GM23338 (cell line): ENCODE measurements around the gene FXN. TPM values are rescaled to one million over a fixed set of nuclear protein-coding genes. Genes with fewer than 3 reads are reported as not detected.
A peak's percentile ranks its signal among the peaks of the same experiment; 100 is the strongest.

Experiments
- ATAC-seq: fragments of 200-7000 bp; cut with Tn5 transposase; 3 replicates; pipeline ENCODE4 v1.9.1; 2020
- DNase-seq: peaks from one replicate; pipeline ENCODE4 v3.0.0-alpha.2; 2015; ENCODE audit warnings: low spot score
- H2AFZ ChIP-seq: fragments of 200-600 bp; sonication (generic); 2 replicates; pipeline ENCODE4 v1.8.0; 2016; ENCODE audit warnings: antibody characterized with exemption, mild to moderate bottlenecking, moderate library complexity
- H3F3A ChIP-seq: fragments of 200-600 bp; sonication (generic); replicated peaks from 2 replicates; pipeline ENCODE4 v1.8.0; 2017; ENCODE audit warnings: antibody characterized with exemption, mixed run types, low read depth
- H3K27ac ChIP-seq: fragments of 200-600 bp; sonication (generic); 2 replicates; pipeline ENCODE4 v1.6.1; 2016; ENCODE audit warnings: low read depth
- H3K27me3 ChIP-seq: fragments of 200-600 bp; sonication (generic); 2 replicates; pipeline ENCODE4 v1.8.0; 2016; ENCODE audit warnings: mild to moderate bottlenecking, mixed run types, moderate library complexity; ENCODE audit not compliant: insufficient read depth
- H3K36me3 ChIP-seq: fragments of 200-600 bp; sonication (generic); 2 replicates; pipeline ENCODE4 v1.8.0; 2016; ENCODE audit warnings: mild to moderate bottlenecking; ENCODE audit not compliant: insufficient read depth
- H3K4me1 ChIP-seq: fragments of 200-600 bp; sonication (generic); 2 replicates; pipeline ENCODE4 v1.8.0; 2016; ENCODE audit warnings: mild to moderate bottlenecking, moderate library complexity; ENCODE audit not compliant: insufficient read depth
- H3K4me2 ChIP-seq: fragments of 200-600 bp; sonication (generic); 2 replicates; pipeline ENCODE4 v1.7.1; 2017; ENCODE audit warnings: mixed run types
- H3K4me3 ChIP-seq: fragments of 200-600 bp; sonication (generic); 2 replicates; pipeline ENCODE4 v1.6.1; 2016; ENCODE audit warnings: mixed run types
- H3K79me2 ChIP-seq: fragments of 200-600 bp; sonication (generic); replicated peaks from 2 replicates; pipeline ENCODE4 v1.8.0; 2017; ENCODE audit warnings: mild to moderate bottlenecking; ENCODE audit not compliant: insufficient read depth
- H3K9me2 ChIP-seq: fragments of 200-600 bp; sonication (generic); 2 replicates; pipeline ENCODE4 v1.8.0; 2017; ENCODE audit not compliant: insufficient read depth
- H4K20me1 ChIP-seq: fragments of 200-600 bp; sonication (generic); replicated peaks from 2 replicates; pipeline ENCODE4 v1.8.0; 2017; ENCODE audit warnings: mild to moderate bottlenecking; ENCODE audit not compliant: insufficient read depth
- H3K27ac Mint-ChIP-seq: 2 replicates; pipeline ENCODE4 v1.8.0; 2020; ENCODE audit warnings: inconsistent platforms, mild to moderate bottlenecking, moderate library complexity, mixed read lengths
- H3K27me3 Mint-ChIP-seq: 3 replicates; pipeline ENCODE4 v1.8.0; 2022; ENCODE audit warnings: low read depth, mild to moderate bottlenecking, moderate library complexity, mixed read lengths, inconsistent platforms; ENCODE audit not compliant: insufficient read depth, poor library complexity
- H3K36me3 Mint-ChIP-seq: 3 replicates; pipeline ENCODE4 v1.8.0; 2021; ENCODE audit warnings: low read depth, mild to moderate bottlenecking, inconsistent platforms, moderate library complexity, mixed read lengths
- H3K4me1 Mint-ChIP-seq: 3 replicates; pipeline ENCODE4 v1.8.0; 2020; ENCODE audit warnings: mild to moderate bottlenecking, inconsistent platforms, mixed read lengths
- H3K4me3 Mint-ChIP-seq: 3 replicates; pipeline ENCODE4 v1.8.0; 2021; ENCODE audit warnings: moderate library complexity, mild to moderate bottlenecking, inconsistent platforms, mixed read lengths
- H3K9me3 Mint-ChIP-seq: 3 replicates; pipeline ENCODE4 v1.8.0; 2020; ENCODE audit warnings: moderate library complexity, mild to moderate bottlenecking, inconsistent platforms, mixed read lengths
- CREB1 ChIP-seq: fragments of 250-450 bp; sonication (Bioruptor Pico); IDR thresholded peaks from 2 replicates; pipeline ENCODE4 v1.5.0; 2020; ENCODE audit warnings: low read depth, mild to moderate bottlenecking, moderate library complexity
- EZH2 ChIP-seq: fragments of 200-600 bp; sonication (generic); IDR thresholded peaks from one replicate; pipeline ENCODE4 v1.8.0; 2017; ENCODE audit warnings: antibody characterized with exemption, mild to moderate bottlenecking, low read depth; ENCODE audit not compliant: unreplicated experiment
- EZH2phosphoT487 ChIP-seq: fragments of 200-600 bp; sonication (generic); IDR thresholded peaks from one replicate; pipeline ENCODE4 v1.8.1; 2018; ENCODE audit warnings: antibody characterized with exemption; ENCODE audit not compliant: unreplicated experiment
- JUNB ChIP-seq: IDR thresholded peaks from one replicate; pipeline ENCODE4 v1.6.1; 2016; ENCODE audit warnings: antibody characterized with exemption; ENCODE audit not compliant: unreplicated experiment
- NANOG ChIP-seq: IDR thresholded peaks from 2 replicates; pipeline ENCODE4 v1.6.1; 2016; ENCODE audit warnings: antibody characterized with exemption, borderline replicate concordance
- POLR2AphosphoS5 ChIP-seq: IDR thresholded peaks from 2 replicates; pipeline ENCODE4 v1.6.1; 2016; ENCODE audit warnings: antibody characterized with exemption, low read depth
- STAT1 ChIP-seq: IDR thresholded peaks from one replicate; pipeline ENCODE4 v1.6.1; 2016; ENCODE audit warnings: antibody characterized with exemption; ENCODE audit not compliant: unreplicated experiment
- ZNF114 ChIP-seq: fragments of 250-450 bp; sonication (Bioruptor Pico); IDR thresholded peaks from 2 replicates; pipeline ENCODE4 v1.5.0; 2020; ENCODE audit warnings: mild to moderate bottlenecking, moderate library complexity
- ZNF331 ChIP-seq: fragments of 250-450 bp; sonication (Bioruptor Pico); IDR thresholded peaks from 2 replicates; pipeline ENCODE4 v1.5.0; 2020; ENCODE audit warnings: low read depth, mild to moderate bottlenecking, moderate library complexity
- polyA plus RNA-seq: library from polyadenylated mRNA; unstranded; fragments of >200 nt; fragmentation: Nextera tagmentation; extraction: Ambion mirVana; gene quantifications from 2 replicates; pipeline ENCODE4 v1.2.1, GENCODE V29; 2016
- total RNA-seq: library from RNA; depleted of rRNA; stranded (reverse); fragments of >200 nt; shearing (Covaris generic); gene quantifications from 2 replicates; pipeline ENCODE4 v1.2.3, GENCODE V29; 2014
- TF ChIP-seq, protein P1 (sequence below): fragments of 250-450 bp; sonication (Bioruptor Pico); IDR thresholded peaks from 2 replicates; pipeline ENCODE4 v1.5.0; 2020; ENCODE audit warnings: mild to moderate bottlenecking, moderate library complexity
- TF ChIP-seq, protein P2 (sequence below), 2 experiments: fragments of 200-600 bp in 1 of 2; sonication (generic) in 1 of 2; conservative IDR thresholded peaks; 2 replicates each; pipeline versions ENCODE4 v1.5.1 to v1.6.1; 2016 to 2017; ENCODE audit warnings: antibody characterized with exemption in 2 of 2, low read depth in 2 of 2, mild to moderate bottlenecking in 2 of 2, moderate library complexity in 1 of 2
- TF ChIP-seq, protein P3 (sequence below): IDR thresholded peaks from 2 replicates; pipeline ENCODE4 v1.6.1; 2016; ENCODE audit warnings: antibody characterized with exemption
- TF ChIP-seq, protein P4 (sequence below): IDR thresholded peaks from one replicate; pipeline ENCODE4 v1.6.1; 2018; ENCODE audit warnings: antibody characterized with exemption; ENCODE audit not compliant: unreplicated experiment

FXN gene
- total and polyA plus RNA-seq, 2 experiments from 2014 or later: 26.1 to 66.4 TPM

DNA sequence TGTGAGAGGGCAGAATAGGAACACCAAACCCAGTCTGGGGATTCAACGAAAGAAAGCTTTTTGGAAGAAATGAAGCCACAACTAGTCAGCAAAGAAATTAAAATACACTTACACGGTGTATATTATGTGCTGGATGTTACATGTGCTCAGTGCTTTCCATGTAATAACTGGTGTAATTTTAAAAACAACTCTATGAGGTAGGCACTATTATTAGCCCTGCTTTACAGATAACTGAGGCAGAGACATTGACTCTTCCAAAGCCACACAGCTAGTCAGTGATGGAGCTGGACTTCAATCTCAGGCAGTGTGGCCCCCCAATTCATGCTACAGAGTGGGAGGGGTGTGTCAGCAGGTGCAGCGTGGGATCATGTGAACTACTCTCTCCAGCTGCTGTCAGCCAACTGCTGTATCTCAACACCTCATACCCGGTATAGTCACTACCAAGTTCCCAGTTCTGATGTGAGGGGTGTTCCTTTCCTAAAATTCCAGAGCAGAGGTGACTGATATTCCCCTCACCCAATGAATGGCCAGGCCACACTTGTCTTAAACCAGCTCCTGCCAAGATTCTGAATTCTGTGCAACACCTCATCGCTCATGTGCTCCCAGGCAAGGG is 104.7 kb downstream of the FXN start:
- DNase-seq (no peak), ATAC-seq (no peak)
- Histone ChIP-seq H3K27me3 (no peaks in the 10 kb centered on the region), H2AFZ (no peak overlapping the region), H3K4me1 (peaks cover 12% of the 10 kb centered on the region), H3K4me2 (no peak overlapping the region), H4K20me1 (peaks cover 26% of the 10 kb centered on the region; the same call in 1 of the 2 replicates), H3K9me2 (no peaks in the 10 kb centered on the region), H3K4me3 (no peak overlapping the region), H3K79me2 (peaks cover 98% of the 10 kb centered on the region), H3F3A (no peaks in the 10 kb centered on the region), H3K36me3 (peaks cover 8% of the 10 kb centered on the region; the same call in 1 of the 2 replicates), H3K27ac (0 out of 2 replicates have a peak overlapping the region, but pooled peaks have one; percentile 65)
- H3K9me3 Mint-ChIP-seq: no peaks in the 10 kb centered on the region
- no peak overlapping the region for H3K4me3 Mint-ChIP-seq
- H3K4me1 Mint-ChIP-seq: peaks cover 15% of the 10 kb centered on the region
- no peak overlapping the region for H3K27ac Mint-ChIP-seq
- no peaks in the 10 kb centered on the region for H3K27me3 Mint-ChIP-seq
- TF ChIP-seq JUNB: no peak
- no peak for TF ChIP-seq POLR2AphosphoS5
- no peak for TF ChIP-seq STAT1
- TF ChIP-seq, protein P1, sequence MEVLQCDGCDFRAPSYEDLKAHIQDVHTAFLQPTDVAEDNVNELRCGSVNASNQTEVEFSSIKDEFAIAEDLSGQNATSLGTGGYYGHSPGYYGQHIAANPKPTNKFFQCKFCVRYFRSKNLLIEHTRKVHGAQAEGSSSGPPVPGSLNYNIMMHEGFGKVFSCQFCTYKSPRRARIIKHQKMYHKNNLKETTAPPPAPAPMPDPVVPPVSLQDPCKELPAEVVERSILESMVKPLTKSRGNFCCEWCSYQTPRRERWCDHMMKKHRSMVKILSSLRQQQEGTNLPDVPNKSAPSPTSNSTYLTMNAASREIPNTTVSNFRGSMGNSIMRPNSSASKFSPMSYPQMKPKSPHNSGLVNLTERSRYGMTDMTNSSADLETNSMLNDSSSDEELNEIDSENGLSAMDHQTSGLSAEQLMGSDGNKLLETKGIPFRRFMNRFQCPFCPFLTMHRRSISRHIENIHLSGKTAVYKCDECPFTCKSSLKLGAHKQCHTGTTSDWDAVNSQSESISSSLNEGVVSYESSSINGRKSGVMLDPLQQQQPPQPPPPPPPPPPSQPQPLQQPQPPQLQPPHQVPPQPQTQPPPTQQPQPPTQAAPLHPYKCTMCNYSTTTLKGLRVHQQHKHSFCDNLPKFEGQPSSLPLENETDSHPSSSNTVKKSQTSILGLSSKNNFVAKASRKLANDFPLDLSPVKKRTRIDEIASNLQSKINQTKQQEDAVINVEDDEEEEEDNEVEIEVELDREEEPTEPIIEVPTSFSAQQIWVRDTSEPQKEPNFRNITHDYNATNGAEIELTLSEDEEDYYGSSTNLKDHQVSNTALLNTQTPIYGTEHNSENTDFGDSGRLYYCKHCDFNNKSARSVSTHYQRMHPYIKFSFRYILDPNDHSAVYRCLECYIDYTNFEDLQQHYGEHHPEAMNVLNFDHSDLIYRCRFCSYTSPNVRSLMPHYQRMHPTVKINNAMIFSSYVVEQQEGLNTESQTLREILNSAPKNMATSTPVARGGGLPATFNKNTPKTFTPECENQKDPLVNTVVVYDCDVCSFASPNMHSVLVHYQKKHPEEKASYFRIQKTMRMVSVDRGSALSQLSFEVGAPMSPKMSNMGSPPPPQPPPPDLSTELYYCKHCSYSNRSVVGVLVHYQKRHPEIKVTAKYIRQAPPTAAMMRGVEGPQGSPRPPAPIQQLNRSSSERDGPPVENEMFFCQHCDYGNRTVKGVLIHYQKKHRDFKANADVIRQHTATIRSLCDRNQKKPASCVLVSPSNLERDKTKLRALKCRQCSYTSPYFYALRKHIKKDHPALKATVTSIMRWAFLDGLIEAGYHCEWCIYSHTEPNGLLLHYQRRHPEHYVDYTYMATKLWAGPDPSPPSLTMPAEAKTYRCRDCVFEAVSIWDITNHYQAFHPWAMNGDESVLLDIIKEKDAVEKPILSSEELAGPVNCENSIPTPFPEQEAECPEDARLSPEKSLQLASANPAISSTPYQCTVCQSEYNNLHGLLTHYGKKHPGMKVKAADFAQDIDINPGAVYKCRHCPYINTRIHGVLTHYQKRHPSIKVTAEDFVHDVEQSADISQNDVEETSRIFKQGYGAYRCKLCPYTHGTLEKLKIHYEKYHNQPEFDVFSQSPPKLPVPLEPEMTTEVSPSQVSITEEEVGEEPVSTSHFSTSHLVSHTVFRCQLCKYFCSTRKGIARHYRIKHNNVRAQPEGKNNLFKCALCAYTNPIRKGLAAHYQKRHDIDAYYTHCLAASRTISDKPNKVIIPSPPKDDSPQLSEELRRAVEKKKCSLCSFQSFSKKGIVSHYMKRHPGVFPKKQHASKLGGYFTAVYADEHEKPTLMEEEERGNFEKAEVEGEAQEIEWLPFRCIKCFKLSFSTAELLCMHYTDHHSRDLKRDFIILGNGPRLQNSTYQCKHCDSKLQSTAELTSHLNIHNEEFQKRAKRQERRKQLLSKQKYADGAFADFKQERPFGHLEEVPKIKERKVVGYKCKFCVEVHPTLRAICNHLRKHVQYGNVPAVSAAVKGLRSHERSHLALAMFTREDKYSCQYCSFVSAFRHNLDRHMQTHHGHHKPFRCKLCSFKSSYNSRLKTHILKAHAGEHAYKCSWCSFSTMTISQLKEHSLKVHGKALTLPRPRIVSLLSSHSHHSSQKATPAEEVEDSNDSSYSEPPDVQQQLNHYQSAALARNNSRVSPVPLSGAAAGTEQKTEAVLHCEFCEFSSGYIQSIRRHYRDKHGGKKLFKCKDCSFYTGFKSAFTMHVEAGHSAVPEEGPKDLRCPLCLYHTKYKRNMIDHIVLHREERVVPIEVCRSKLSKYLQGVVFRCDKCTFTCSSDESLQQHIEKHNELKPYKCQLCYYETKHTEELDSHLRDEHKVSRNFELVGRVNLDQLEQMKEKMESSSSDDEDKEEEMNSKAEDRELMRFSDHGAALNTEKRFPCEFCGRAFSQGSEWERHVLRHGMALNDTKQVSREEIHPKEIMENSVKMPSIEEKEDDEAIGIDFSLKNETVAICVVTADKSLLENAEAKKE (CRISPR knock-in tag): no peak
- TF ChIP-seq ZNF331 (CRISPR knock-in tag): no peak
- no peak for TF ChIP-seq EZH2
- no peak for TF ChIP-seq CREB1 (CRISPR knock-in tag)
- no peak for TF ChIP-seq EZH2phosphoT487
- TF ChIP-seq, protein P2, sequence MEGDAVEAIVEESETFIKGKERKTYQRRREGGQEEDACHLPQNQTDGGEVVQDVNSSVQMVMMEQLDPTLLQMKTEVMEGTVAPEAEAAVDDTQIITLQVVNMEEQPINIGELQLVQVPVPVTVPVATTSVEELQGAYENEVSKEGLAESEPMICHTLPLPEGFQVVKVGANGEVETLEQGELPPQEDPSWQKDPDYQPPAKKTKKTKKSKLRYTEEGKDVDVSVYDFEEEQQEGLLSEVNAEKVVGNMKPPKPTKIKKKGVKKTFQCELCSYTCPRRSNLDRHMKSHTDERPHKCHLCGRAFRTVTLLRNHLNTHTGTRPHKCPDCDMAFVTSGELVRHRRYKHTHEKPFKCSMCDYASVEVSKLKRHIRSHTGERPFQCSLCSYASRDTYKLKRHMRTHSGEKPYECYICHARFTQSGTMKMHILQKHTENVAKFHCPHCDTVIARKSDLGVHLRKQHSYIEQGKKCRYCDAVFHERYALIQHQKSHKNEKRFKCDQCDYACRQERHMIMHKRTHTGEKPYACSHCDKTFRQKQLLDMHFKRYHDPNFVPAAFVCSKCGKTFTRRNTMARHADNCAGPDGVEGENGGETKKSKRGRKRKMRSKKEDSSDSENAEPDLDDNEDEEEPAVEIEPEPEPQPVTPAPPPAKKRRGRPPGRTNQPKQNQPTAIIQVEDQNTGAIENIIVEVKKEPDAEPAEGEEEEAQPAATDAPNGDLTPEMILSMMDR (conservative IDR thresholded peaks at IDR 0.05; ENCODE audit: low read depth in 2 of 2): no peak
- TF ChIP-seq, protein P3, sequence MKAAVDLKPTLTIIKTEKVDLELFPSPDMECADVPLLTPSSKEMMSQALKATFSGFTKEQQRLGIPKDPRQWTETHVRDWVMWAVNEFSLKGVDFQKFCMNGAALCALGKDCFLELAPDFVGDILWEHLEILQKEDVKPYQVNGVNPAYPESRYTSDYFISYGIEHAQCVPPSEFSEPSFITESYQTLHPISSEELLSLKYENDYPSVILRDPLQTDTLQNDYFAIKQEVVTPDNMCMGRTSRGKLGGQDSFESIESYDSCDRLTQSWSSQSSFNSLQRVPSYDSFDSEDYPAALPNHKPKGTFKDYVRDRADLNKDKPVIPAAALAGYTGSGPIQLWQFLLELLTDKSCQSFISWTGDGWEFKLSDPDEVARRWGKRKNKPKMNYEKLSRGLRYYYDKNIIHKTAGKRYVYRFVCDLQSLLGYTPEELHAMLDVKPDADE: no peak
- TF ChIP-seq, protein P4, sequence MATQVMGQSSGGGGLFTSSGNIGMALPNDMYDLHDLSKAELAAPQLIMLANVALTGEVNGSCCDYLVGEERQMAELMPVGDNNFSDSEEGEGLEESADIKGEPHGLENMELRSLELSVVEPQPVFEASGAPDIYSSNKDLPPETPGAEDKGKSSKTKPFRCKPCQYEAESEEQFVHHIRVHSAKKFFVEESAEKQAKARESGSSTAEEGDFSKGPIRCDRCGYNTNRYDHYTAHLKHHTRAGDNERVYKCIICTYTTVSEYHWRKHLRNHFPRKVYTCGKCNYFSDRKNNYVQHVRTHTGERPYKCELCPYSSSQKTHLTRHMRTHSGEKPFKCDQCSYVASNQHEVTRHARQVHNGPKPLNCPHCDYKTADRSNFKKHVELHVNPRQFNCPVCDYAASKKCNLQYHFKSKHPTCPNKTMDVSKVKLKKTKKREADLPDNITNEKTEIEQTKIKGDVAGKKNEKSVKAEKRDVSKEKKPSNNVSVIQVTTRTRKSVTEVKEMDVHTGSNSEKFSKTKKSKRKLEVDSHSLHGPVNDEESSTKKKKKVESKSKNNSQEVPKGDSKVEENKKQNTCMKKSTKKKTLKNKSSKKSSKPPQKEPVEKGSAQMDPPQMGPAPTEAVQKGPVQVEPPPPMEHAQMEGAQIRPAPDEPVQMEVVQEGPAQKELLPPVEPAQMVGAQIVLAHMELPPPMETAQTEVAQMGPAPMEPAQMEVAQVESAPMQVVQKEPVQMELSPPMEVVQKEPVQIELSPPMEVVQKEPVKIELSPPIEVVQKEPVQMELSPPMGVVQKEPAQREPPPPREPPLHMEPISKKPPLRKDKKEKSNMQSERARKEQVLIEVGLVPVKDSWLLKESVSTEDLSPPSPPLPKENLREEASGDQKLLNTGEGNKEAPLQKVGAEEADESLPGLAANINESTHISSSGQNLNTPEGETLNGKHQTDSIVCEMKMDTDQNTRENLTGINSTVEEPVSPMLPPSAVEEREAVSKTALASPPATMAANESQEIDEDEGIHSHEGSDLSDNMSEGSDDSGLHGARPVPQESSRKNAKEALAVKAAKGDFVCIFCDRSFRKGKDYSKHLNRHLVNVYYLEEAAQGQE: no peak
- no peak for TF ChIP-seq NANOG
- TF ChIP-seq ZNF114 (CRISPR knock-in tag): no peak
- peaks cover 19% of the 10 kb centered on the region for H3K36me3 Mint-ChIP-seq
